HEK293 (cell line): Measurements from ENCODE around the gene TNFRSF21.

Experiments
- CTCF ChIA-PET: fragments of 350-600 bp; formaldehyde crosslinking; extraction: SDS; loops from one replicate; lab custom pipeline; 2021; ENCODE audit warnings: antibody characterized with exemption; lab: Yijun Ruan, JAX
- POLR2A ChIA-PET: fragments of 300-600 bp; formaldehyde crosslinking; extraction: SDS; loops from one replicate; lab custom pipeline; 2020; ENCODE audit warnings: antibody characterized with exemption, inconsistent platforms; lab: Yijun Ruan, JAX
- H3K27ac ChIP-seq: fragments of 200-500 bp; sonication (Bioruptor generic); 2 replicates; pipeline ENCODE4 v1.5.1; 2014; ENCODE audit warnings: low read depth, low read length, control low read depth, inconsistent platforms; ENCODE audit errors: extremely low read depth
- H3K36me3 ChIP-seq, 2 experiments: fragments of 200-500 bp in 1 of 2; sonication (Bioruptor generic) in 1 of 2; 1 replicate in 1 of 2; 2 replicates in 1 of 2; pipeline ENCODE4 v1.5.1; 2014 to 2017; ENCODE audit warnings: inconsistent platforms in 2 of 2, low read length in 2 of 2; ENCODE audit not compliant: control insufficient read depth in 2 of 2, insufficient read depth in 1 of 2
- H3K4me1 ChIP-seq: fragments of 200-500 bp; sonication (Bioruptor generic); 2 replicates; pipeline ENCODE4 v1.5.1; 2014; ENCODE audit warnings: mild to moderate bottlenecking, low read length, inconsistent platforms; ENCODE audit not compliant: control insufficient read depth, insufficient read depth
- H3K4me3 ChIP-seq: 2 replicates; pipeline ENCODE4 v1.5.1; 2011; ENCODE audit warnings: low read depth, mild to moderate bottlenecking, control low read depth, low read length, moderate library complexity
- H3K9me3 ChIP-seq: fragments of 200-500 bp; sonication (Bioruptor generic); 2 replicates; pipeline ENCODE4 v1.5.1; 2014; ENCODE audit warnings: low read depth, low read length, inconsistent platforms; ENCODE audit not compliant: control insufficient read depth, insufficient read depth
- FEZF1 ChIP-seq: fragments of 450-650 bp; formaldehyde crosslinking; IDR thresholded peaks from 2 replicates; pipeline ENCODE4 v1.5.1; 2016; ENCODE audit warnings: missing biosample characterization, missing genetic modification characterization
- GLIS1 ChIP-seq: fragments of 450-650 bp; formaldehyde crosslinking; IDR thresholded peaks from 2 replicates; pipeline ENCODE4 v1.5.1; 2016; ENCODE audit warnings: missing biosample characterization, missing genetic modification characterization
- KLF16 ChIP-seq: fragments of 450-650 bp; formaldehyde crosslinking; IDR thresholded peaks from 2 replicates; pipeline ENCODE4 v1.5.1; 2017; ENCODE audit warnings: missing biosample characterization, missing genetic modification characterization
- PRDM10 ChIP-seq: fragments of 450-650 bp; formaldehyde crosslinking; IDR thresholded peaks from 2 replicates; pipeline ENCODE4 v1.5.1; 2016; ENCODE audit warnings: missing biosample characterization, missing genetic modification characterization
- REPIN1 ChIP-seq: fragments of 450-650 bp; formaldehyde crosslinking; IDR thresholded peaks from 2 replicates; pipeline ENCODE4 v1.5.1; 2017; ENCODE audit warnings: missing biosample characterization, missing genetic modification characterization, low read depth
- ZNF112 ChIP-seq: fragments of 450-650 bp; formaldehyde crosslinking; IDR thresholded peaks from 2 replicates; pipeline ENCODE4 v1.5.0; 2017; ENCODE audit warnings: missing biosample characterization, missing genetic modification characterization
- ZNF18 ChIP-seq: fragments of 450-650 bp; formaldehyde crosslinking; IDR thresholded peaks from 2 replicates; pipeline ENCODE4 v1.5.1; 2016; ENCODE audit warnings: missing biosample characterization, missing genetic modification characterization
- ZNF223 ChIP-seq: fragments of 450-650 bp; formaldehyde crosslinking; IDR thresholded peaks from 2 replicates; pipeline ENCODE4 v1.5.1; 2016; ENCODE audit warnings: missing biosample characterization, missing genetic modification characterization
- ZNF280D ChIP-seq: fragments of 450-650 bp; formaldehyde crosslinking; IDR thresholded peaks from 2 replicates; pipeline ENCODE4 v1.5.1; 2016; ENCODE audit warnings: missing biosample characterization, missing genetic modification characterization
- ZNF398 ChIP-seq: fragments of 450-650 bp; formaldehyde crosslinking; IDR thresholded peaks from 2 replicates; pipeline ENCODE4 v1.5.1; 2017; ENCODE audit warnings: missing biosample characterization, missing genetic modification characterization
- ZNF416 ChIP-seq: fragments of 450-650 bp; formaldehyde crosslinking; IDR thresholded peaks from 2 replicates; pipeline ENCODE4 v1.5.1; 2016; ENCODE audit warnings: missing biosample characterization, missing genetic modification characterization
- ZNF48 ChIP-seq: fragments of 450-650 bp; formaldehyde crosslinking; IDR thresholded peaks from 2 replicates; pipeline ENCODE4 v1.5.1; 2016; ENCODE audit warnings: missing biosample characterization, missing genetic modification characterization
- ZNF548 ChIP-seq: fragments of 450-650 bp; formaldehyde crosslinking; IDR thresholded peaks from 2 replicates; pipeline ENCODE4 v1.5.1; 2016; ENCODE audit warnings: missing biosample characterization, missing genetic modification characterization
- ZNF776 ChIP-seq: fragments of 450-650 bp; formaldehyde crosslinking; IDR thresholded peaks from 2 replicates; pipeline ENCODE4 v1.5.0; 2017; ENCODE audit warnings: missing biosample characterization, missing genetic modification characterization, borderline replicate concordance
- ZXDB ChIP-seq: fragments of 450-650 bp; formaldehyde crosslinking; IDR thresholded peaks from 2 replicates; pipeline ENCODE4 v1.5.1; 2016; ENCODE audit warnings: missing biosample characterization, missing genetic modification characterization

The TNFRSF21 gene

GRCh38 chr6:47283993-47284392 lies 25.7 kb downstream of the TNFRSF21 start:
- POLR2A ChIA-PET: no interaction called here
- CTCF ChIA-PET: interaction anchor here (0.6 to 1.2 kb wide), 3 partner anchors 36 to 186 kb away, joined by 3 read pairs; no protein-coding TSS in a partner anchor
- peaks cover 5 to 29% of the 10 kb centered on the region in 2 experiments for H3K36me3 ChIP-seq

GRCh38 chr6:47278545-47278944 lies 31.2 kb downstream of the TNFRSF21 start:
- Histone ChIP-seq H3K4me1 (peaks cover 11% of the 10 kb centered on the region), H3K36me3 (peaks cover 5 to 16% of the 10 kb centered on the region in 2 experiments), H3K4me3 (no peak overlapping the region), H3K27ac (no peak overlapping the region), H3K9me3 (no peaks in the 10 kb centered on the region)
- ChIA-PET POLR2A (no interaction called here), CTCF (interaction anchor here (1.0 to 1.3 kb wide), 2 partner anchors 26 to 181 kb away, joined by 4 to 6 read pairs; no protein-coding TSS in a partner anchor)
- TF ChIP-seq ZNF548 (tag by site-specific recombination) (no peak), GLIS1 (no peak), ZNF416 (no peak), PRDM10 (tag by site-specific recombination) (no peak), ZNF112 (tag by site-specific recombination) (no peak)
- TF ChIP-seq, all 188 proteins: peak for 0

More at GRCh38 chr6:47283993-47284392, 25.7 kb downstream of the TNFRSF21 start:
- Histone ChIP-seq H3K9me3 (no peaks in the 10 kb centered on the region), H3K4me3 (no peak overlapping the region), H3K27ac (no peak overlapping the region)
- no peak for TF ChIP-seq KLF16 (tag by site-specific recombination)
- no peak for TF ChIP-seq ZNF48 (tag by site-specific recombination)
- no peak for TF ChIP-seq FEZF1 (tag by site-specific recombination)
- TF ChIP-seq ZNF18 (tag by site-specific recombination): no peak
- no peak for TF ChIP-seq ZXDB (tag by site-specific recombination)
- no peak for TF ChIP-seq ZNF280D (tag by site-specific recombination)
- TF ChIP-seq, all 188 proteins: peak for 0
- peaks cover 17% of the 10 kb centered on the region for H3K4me1 ChIP-seq

- Histone ChIP-seq H3K9me3 (no peaks in the 10 kb centered on the region), H3K36me3 (peaks cover 5 to 9% of the 10 kb centered on the region in 2 experiments), H3K4me1 (peaks cover 11% of the 10 kb centered on the region), H3K4me3 (no peak overlapping the region), H3K27ac (no peak overlapping the region)
- CTCF ChIA-PET: no interaction called here
- POLR2A ChIA-PET: no interaction called here
- TF ChIP-seq ZNF280D (tag by site-specific recombination) (no peak), REPIN1 (tag by site-specific recombination) (no peak), ZNF223 (tag by site-specific recombination) (no peak), ZNF398 (tag by site-specific recombination) (no peak), ZNF776 (tag by site-specific recombination) (no peak)
Measured at GRCh38 chr6:47277702-47278101, 32.0 kb downstream of the TNFRSF21 start.
